HUES6 (cell line): Measurements from ENCODE around the gene BBOF1.

Source experiments
- H3K27ac ChIP-seq: 2 replicates; pipeline ENCODE4 v1.7.0; 2013; ENCODE audit warnings: low read depth, mild to moderate bottlenecking, low read length, inconsistent platforms
- H3K27me3 ChIP-seq: 2 replicates; pipeline ENCODE4 v1.6.1; 2013; ENCODE audit warnings: low read length; ENCODE audit not compliant: control insufficient read depth, insufficient read depth
- H3K36me3 ChIP-seq: 2 replicates; pipeline ENCODE4 v1.6.1; 2013; ENCODE audit warnings: low read length; ENCODE audit not compliant: control insufficient read depth, insufficient read depth
- H3K4me1 ChIP-seq: 2 replicates; pipeline ENCODE4 v1.6.1; 2013; ENCODE audit warnings: low read length; ENCODE audit not compliant: control insufficient read depth, insufficient read depth
- H3K4me3 ChIP-seq: 2 replicates; pipeline ENCODE4 v1.5.1; 2013; ENCODE audit warnings: low read depth, low read length
- H3K9ac ChIP-seq: one replicate; pipeline ENCODE4 v1.6.1; 2013; ENCODE audit warnings: mild to moderate bottlenecking, low read length
- H3K9me3 ChIP-seq: 2 replicates; pipeline ENCODE4 v1.6.1; 2013; ENCODE audit warnings: low read depth, low read length; ENCODE audit not compliant: control insufficient read depth, insufficient read depth

Gene BBOF1

GRCh38 chr14:74034572-74034971 lies 15.4 kb downstream of the BBOF1 start:
- Histone ChIP-seq H3K4me1 (no peaks in the 10 kb centered on the region), H3K9me3 (no peaks in the 10 kb centered on the region), H3K9ac (no peak overlapping the region), H3K27ac (no peak overlapping the region), H3K4me3 (no peak overlapping the region), H3K27me3 (no peaks in the 10 kb centered on the region), H3K36me3 (no peaks in the 10 kb centered on the region)

DNA sequence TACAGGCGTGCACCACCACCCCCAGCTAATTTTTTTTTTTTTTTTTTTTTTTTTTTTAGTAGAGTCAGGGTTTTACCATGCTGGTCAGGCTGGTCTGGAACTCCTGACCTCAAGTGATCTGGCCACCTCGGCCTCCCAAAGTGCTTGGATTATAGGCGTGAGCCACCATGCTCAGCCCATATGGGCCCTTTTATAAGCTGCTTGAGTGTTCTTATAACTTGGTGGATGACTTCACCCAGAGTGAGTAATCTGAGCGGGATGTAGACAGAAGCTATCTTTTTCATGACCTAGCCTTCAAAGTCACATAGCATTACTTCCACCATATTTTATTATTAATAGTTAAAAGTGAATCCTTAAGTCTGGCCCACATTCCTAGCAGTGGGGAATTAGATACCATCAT lies 16.4 kb downstream of the BBOF1 start:
- H3K9me3 ChIP-seq = no peaks in the 10 kb centered on the region
- H3K27me3 ChIP-seq = no peaks in the 10 kb centered on the region
- H3K4me3 ChIP-seq = no peak overlapping the region
- no peaks in the 10 kb centered on the region for H3K4me1 ChIP-seq
- H3K9ac ChIP-seq = no peak overlapping the region
- no peak overlapping the region for H3K27ac ChIP-seq
- H3K36me3 ChIP-seq = no peaks in the 10 kb centered on the region

- H3K36me3 ChIP-seq = no peaks in the 10 kb centered on the region
- no peaks in the 10 kb centered on the region for H3K27me3 ChIP-seq
- H3K9me3 ChIP-seq = no peaks in the 10 kb centered on the region
- H3K27ac ChIP-seq = no peak overlapping the region
- H3K9ac ChIP-seq = no peak overlapping the region
- H3K4me1 ChIP-seq = no peaks in the 10 kb centered on the region
- no peak overlapping the region for H3K4me3 ChIP-seq
These were observed 19.1 kb downstream of the BBOF1 start for GRCh38 chr14:74038020-74038859.

- H3K27ac ChIP-seq = no peak overlapping the region
- no peaks in the 10 kb centered on the region for H3K4me1 ChIP-seq
- H3K36me3 ChIP-seq = no peaks in the 10 kb centered on the region
- H3K9ac ChIP-seq = no peak overlapping the region
- no peak overlapping the region for H3K4me3 ChIP-seq
- H3K27me3 ChIP-seq = no peaks in the 10 kb centered on the region
- no peaks in the 10 kb centered on the region for H3K9me3 ChIP-seq
These were observed 23.1 kb downstream of the BBOF1 start for GRCh38 chr14:74042296-74042695.

- Histone ChIP-seq H3K4me3 (no peak overlapping the region), H3K4me1 (no peaks in the 10 kb centered on the region), H3K36me3 (no peaks in the 10 kb centered on the region), H3K27me3 (no peaks in the 10 kb centered on the region), H3K9me3 (no peaks in the 10 kb centered on the region), H3K9ac (no peak overlapping the region), H3K27ac (no peak overlapping the region)
These were observed 26.4 kb downstream of the BBOF1 start for GRCh38 chr14:74045522-74045921.

DNA sequence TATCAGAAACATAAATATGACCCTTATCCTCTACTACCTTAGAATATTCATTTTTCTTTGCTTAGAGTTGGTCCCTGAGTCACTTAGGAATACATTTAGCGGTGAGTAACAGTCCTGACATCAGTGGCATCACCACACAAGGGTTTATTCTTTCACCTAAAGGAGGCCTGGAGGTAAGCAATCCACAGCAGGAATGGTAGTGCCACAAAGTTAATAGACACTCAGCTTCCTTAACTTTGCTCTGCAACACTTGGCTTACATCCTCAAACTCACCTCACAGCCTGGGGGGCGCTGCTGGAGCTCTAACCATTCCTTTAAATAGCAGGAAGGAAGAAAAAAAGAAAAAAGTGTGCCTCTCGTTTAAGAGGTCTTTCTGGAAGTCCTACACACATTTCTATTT lies 29.1 kb downstream of the BBOF1 start:
- H3K27me3 ChIP-seq = no peaks in the 10 kb centered on the region
- no peaks in the 10 kb centered on the region for H3K9me3 ChIP-seq
- no peaks in the 10 kb centered on the region for H3K36me3 ChIP-seq
- no peak overlapping the region for H3K4me3 ChIP-seq
- H3K9ac ChIP-seq = no peak overlapping the region
- H3K4me1 ChIP-seq = no peaks in the 10 kb centered on the region
- H3K27ac ChIP-seq = no peak overlapping the region

GRCh38 chr14:74049876-74050495 lies 30.8 kb downstream of the BBOF1 start:
- Histone ChIP-seq H3K36me3 (no peaks in the 10 kb centered on the region), H3K4me1 (no peaks in the 10 kb centered on the region), H3K27me3 (no peaks in the 10 kb centered on the region), H3K27ac (no peak overlapping the region), H3K4me3 (no peak overlapping the region), H3K9me3 (no peaks in the 10 kb centered on the region), H3K9ac (no peak overlapping the region)

DNA sequence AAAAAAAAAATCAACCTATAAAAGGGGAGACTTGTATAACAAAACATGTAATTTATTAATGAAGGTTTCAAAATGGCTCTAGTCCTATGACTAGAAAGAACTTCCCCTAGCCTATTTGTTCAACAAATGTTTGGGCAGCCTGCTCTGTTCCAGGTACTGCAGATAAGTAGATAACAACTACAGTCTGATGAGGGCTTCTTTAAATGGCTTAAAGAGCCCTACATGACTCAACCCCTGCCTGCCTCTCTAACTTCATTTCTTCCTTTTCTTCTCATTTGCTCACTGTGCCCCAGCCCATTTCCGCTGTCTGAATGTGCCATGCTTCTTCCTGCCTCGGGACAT lies 43.6 kb downstream of the BBOF1 start:
- Histone ChIP-seq H3K9me3 (no peaks in the 10 kb centered on the region), H3K27me3 (no peaks in the 10 kb centered on the region), H3K9ac (no peak overlapping the region), H3K4me1 (no peaks in the 10 kb centered on the region), H3K27ac (no peak overlapping the region), H3K4me3 (no peak overlapping the region), H3K36me3 (peaks cover 53% of the 10 kb centered on the region)

- Histone ChIP-seq H3K9me3 (no peaks in the 10 kb centered on the region), H3K4me3 (no peak overlapping the region), H3K27me3 (no peaks in the 10 kb centered on the region), H3K27ac (no peak overlapping the region), H3K4me1 (no peaks in the 10 kb centered on the region), H3K36me3 (peaks cover 51% of the 10 kb centered on the region), H3K9ac (no peak overlapping the region)
These were observed 45.3 kb downstream of the BBOF1 start for GRCh38 chr14:74064426-74064825.

GRCh38 chr14:74064883-74065282 lies 45.7 kb downstream of the BBOF1 start:
- Histone ChIP-seq H3K4me1 (no peaks in the 10 kb centered on the region), H3K27ac (no peak overlapping the region), H3K27me3 (no peaks in the 10 kb centered on the region), H3K4me3 (no peak overlapping the region), H3K36me3 (peaks cover 47% of the 10 kb centered on the region), H3K9ac (no peak overlapping the region), H3K9me3 (no peaks in the 10 kb centered on the region)

DNA sequence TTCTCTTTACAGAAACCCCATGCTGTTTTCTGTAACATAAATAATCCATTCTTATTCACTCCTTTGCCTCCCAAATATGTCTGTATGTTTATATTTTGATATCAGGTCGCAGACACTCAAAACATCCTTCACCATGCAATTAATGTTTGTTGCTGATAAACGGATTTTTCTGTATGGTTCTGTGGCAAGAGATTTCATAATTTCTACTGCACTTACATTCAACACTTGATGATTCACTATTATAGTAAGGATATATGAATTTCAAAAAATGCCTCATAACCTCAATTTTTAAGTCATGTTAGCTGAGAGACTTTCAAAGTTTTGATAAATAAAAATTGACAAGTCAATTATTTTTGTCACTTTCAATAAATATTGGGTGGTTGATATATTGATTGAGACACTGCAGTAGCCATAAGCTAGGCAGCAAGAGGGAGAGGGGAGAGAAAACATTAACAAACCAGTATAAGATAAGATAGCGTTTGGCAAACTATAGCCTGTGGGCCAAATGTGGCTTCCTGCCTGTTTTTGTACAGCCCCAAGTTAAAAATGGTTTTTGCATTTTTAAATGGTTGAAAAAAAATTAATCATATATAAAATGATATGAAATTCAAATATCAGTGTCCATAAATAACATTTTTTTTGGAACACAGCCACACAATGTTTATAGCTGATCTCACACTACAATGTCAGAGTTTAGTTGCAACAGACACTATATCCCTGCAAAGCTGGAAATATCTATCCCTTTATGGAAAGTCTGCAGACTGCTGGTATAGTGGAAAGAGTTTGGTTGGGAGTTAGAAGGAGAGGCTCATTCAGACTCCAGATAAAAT lies 46.8 kb downstream of the BBOF1 start:
- Histone ChIP-seq H3K36me3 (peaks cover 43% of the 10 kb centered on the region), H3K27ac (no peak overlapping the region), H3K9ac (no peak overlapping the region), H3K4me1 (no peaks in the 10 kb centered on the region), H3K4me3 (no peak overlapping the region), H3K9me3 (no peaks in the 10 kb centered on the region), H3K27me3 (no peaks in the 10 kb centered on the region)
